Activated T-helper 1 cell treated with anti-CD3 and anti-CD28 coated beads, Interleukin-2, amount 50 U/mL, for 16 hours (primary cell): ENCODE measurements around the gene ZEB1.
"Not testable (repeated sequence)": the region's sequence is repeated elsewhere in the genome, so short reads cannot be mapped to it uniquely, and the experiment has no call there.

Experiments used
- DNase-seq, 2 donors: peaks; one replicate each; pipeline ENCODE4 v3.0.0-alpha.2; 2020; ENCODE audit warnings: low read depth in 1 of 2, low spot score in 1 of 2

Gene ZEB1

DNA sequence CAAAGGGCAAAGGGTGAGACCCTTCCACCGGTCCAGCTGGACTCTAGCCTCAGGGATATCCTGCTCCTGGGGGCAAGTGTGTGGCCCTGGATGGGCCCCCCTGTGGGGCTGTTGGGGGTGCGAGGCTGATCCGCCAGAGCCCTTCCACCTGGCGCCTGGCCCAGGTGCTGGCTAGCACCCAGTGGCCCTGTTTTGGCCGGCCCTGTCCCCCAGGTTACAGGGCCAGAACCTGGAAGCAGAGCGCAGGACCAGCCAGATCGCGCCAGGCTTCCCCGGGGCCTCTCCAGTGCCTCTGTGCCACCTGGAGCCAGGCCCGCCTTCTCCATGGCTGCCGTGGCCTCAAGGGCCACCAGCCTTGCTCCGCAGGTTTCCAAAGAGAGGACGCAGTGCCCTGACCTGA, 45.2 kb downstream of the ZEB1 start:
- not testable (repeated sequence) for DNase-seq

DNA sequence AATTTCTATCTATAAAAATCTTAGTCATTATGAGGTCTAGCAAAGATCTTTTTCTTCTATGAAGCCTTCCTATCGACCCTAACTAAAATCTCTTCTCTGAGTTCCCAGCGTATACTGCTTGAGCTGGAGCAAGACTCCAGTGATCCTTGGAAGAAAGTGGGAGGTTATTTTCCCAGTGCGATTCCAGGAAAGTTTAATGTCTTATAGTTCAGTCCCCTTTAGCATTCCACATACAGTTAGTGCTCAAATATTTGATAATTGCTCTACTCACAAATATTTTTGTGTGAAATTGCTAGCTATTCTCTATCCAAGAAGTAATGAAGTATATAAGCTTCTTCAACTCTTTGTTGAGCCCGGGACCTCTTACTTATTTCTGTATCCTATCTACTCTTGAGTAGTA, 47.7 kb downstream of the ZEB1 start:
- DNase-seq, result no peak

DNA sequence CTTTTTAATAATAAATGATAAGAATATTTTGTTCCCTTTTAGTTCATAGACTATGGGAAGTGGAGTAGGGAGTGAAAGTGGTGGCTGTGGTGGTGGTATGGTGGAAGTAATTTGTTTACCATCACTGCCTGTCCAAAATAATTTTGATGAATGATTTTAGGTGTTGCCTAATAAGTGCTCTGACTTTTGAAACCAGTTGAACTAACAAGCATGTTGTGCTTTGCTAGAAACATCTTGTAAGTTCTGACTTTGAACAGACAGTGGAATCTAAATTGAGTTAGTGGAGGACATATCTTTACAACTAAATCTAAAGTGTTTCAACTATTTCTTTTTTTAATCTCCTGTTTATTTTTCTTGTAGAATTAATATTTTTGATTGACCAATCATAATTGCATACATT, 49.7 kb downstream of the ZEB1 start:
- DNase-seq, result no peak

DNA sequence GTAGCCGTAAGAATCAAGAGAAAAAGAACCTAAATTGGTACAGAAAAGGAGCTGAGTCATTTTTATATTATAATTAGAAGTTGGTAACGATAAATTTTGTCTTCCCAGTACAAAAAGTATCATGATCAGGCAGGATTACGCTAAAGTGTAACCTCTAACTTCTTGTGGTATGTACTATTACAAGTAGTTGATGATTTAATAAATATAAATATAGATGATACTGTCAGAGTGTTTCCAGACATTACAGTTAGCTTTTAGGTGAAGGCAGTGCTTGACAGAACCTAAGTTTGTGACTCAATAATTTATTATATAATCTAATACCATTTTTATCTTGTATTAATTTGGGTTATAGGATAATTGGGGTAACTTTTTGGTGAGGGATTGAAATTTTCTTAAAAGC, 53.4 kb downstream of the ZEB1 start:
- DNase-seq, result no peak

DNA sequence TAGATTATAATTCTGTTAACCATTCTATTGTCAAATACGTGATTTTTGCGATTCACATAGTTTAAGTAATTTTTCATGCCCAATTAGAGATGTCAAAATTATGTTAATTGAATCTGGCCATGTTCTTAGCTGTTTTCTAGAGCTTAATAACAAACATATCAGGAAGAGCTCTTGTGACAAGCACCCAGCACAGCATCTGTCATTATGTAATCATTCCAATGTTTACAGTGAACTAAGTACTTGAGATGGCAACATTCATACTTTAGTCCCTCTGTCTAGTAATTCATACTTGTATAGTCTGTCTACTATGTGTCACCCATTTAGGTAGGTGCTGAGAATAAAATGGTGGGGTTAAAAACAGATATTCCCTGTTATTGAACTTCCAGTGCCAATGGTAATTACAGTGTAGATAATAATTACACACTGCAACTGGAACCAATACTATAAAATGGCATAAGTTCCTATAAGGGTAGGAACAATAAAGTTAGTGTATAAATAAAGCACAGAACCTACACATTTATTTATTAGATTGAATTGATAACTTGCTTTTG, 55.2 kb downstream of the ZEB1 start:
- no peak for DNase-seq

DNA sequence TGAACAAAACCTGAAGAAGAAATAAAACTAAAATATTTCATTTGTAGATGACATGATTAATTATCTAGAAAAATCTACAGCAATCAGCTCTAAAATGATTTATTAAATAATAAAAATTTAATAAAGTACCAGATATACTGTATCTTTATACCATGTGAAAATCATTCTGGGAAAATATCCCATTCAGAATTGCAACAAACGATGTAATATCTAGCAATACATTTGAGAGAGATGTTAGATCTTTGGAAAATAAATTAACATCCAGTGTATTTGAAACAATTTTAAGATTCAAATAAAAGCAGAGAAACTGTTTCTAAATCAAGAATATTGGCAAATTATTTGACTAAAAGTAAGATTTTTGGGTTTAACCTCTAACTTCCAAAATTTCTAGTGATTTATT, 62.2 kb downstream of the ZEB1 start:
- DNase-seq, result no peak

DNA sequence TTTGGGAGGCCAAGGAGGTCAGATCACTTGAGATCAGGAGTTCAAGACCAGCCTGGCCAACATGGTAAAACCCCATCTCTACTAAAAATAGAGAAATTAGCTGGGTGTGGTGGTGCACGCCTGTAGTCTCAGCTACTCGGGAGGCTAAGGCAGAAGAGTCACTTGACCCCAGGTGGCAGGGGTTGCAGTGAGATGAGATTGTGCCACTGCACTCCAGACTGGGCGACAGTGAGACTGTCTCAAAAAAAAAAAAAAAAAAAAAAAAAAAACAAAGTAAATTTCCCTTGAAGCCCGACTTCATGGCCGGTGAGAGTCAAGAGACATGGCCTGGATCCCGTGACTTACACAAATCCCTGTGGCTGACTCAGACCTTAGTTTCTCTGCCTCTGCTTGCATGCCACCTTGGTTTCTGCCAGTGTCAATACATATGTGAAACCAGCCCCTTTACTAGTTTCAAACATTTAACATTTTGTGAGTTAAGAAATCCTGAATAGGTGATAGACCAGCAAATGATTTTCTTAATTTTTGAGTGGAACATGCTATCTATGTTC, 62.8 kb downstream of the ZEB1 start:
- no peak for DNase-seq

DNA sequence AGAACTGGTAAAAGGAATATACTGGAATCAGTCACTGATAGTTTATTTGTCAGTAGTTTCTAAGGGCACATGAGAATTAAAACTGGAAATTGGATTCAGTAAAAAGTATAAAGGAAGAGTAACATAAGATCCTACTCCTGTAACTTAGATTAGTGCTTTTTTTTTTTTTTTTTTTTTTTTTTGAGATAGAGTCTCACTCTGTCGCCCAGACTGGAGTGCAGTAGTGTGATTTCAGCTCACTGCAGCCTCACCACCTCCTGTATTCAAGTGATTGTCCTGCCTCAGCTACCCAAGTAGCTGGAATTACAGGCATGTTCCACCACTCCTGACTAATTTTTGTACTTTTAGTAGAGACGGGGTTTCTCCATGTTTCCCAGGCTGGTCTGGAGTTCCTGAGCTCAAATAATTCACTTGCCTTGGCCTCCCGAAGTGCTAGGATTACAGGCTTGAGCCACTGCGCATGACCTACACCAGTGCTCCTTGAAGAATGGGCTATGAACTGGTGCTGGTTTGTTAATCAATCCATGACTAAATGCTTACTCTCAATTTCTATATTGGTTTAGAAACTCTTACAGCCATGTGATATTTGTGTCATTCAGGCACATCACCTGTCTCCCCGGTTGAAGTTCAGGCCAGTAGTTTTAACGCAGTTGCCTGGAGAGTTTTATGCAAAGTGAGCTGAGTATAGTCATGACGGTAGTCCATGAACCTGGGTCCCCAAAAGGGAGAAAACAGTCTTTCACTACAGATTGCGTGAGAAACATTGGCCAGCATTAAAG, 65.0 kb downstream of the ZEB1 start:
- DNase-seq, result no peak

DNA sequence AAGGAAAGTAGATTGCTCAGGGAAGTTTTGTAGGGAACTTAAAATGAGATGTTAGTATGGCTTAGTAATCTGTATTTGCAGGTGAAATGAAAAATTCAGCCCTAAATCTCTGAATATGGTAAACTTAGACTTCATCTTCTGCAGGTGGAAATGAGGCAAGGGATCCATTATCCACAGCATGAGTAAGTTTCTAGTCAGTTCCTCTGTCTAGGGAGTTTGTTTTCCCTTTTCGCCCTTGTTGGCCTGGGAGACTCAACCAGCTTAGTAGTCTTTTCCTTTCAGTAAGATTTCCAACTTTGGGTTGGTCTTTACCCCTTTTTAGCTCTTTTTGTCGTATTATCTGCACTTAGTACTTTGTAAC, 65.6 kb downstream of the ZEB1 start:
- no peak for DNase-seq

DNA sequence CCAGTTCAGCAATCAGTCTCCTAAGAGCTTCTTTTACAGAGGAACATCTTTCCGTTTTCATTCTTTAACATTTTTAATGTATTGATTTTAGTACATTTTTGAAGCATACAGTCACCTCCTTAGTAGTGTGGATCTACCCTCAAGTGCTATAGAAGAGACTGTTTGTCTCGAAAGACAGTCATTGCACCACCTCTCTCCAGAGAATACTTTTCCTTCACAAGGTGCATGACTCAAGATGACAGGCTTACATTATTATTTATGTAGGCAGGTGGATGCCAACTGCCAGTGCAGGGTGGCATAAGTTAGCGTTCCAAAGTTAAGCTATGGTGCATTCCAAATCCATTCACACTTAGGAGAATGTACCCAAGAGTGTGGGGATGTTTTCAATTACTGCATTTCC, 71.8 kb downstream of the ZEB1 start:
- no peak for DNase-seq

DNA sequence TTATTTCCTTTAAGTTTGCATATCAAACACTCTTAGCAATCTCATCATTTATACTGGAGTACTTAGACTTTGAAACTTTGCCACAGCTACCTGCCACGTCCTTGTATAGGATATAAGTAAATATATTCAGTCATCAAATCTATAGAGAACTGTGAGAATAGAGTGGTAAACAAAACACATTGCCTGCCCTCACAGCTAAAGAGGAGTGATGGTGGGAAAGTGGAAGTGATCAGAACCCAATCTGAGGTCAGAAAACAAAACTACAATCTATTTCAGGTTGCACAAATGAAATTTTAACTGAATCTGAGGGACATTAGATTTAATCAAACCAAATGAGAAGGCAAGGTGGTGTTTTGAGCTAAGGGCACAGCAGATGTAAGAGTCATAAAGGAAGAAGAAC, 74.8 kb downstream of the ZEB1 start:
- no peak for DNase-seq

DNA sequence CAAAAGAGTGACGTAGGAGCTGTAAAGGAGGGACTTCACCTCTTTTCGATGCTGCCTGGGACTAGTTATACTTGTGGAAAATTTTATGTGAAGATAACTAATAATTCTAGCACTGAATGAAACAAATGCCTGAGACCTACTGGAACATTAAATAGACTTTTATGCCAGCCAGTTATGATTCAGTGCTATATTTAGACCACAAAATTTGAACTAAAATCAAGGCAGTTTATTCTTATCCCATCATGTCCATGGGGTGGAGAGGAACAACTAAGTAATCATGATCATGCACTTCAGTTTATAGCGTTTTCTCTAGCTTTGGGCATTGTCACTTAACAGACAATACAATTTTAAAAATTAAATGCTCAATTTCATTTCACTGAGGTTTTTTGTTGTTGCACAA, 76.7 kb downstream of the ZEB1 start:
- DNase-seq, result no peak

DNA sequence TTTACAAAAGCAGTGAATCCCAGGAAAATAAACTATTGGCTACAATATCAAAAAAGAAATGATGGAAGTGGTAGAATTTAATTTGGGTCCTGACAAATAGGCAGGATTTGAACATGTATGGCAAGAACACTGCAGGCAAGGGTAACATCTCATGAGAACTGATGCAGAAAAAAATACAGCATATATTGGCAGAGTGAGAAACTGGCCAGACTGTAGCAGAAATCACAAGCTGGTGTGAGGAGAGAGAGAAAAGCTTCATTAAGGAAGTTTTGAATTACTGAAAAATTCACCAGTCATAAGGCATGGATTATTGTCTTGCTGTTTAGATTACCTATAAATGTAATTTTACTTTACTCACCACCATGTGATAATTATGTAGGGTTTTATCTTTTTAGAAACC, 77.4 kb downstream of the ZEB1 start:
- no peak for DNase-seq

DNA sequence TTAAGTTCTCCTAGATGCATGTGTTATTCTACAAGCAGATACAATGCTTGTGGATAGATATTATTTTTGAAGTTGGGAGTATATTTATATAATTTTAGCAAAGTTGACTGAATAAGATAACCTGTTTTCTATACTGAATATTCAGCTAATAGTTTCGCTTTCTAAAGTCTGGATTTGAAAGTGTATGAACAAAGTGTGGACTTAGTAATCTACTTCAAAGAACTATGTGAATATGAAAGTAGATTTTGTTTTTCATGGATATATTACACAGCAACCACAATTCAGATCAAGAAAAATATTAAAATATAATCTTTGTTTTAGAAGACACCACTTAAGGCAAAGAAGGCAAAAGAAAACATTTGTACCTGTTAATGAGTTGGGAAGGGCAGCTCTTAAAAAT, 78.8 kb downstream of the ZEB1 start:
- no peak for DNase-seq

DNA sequence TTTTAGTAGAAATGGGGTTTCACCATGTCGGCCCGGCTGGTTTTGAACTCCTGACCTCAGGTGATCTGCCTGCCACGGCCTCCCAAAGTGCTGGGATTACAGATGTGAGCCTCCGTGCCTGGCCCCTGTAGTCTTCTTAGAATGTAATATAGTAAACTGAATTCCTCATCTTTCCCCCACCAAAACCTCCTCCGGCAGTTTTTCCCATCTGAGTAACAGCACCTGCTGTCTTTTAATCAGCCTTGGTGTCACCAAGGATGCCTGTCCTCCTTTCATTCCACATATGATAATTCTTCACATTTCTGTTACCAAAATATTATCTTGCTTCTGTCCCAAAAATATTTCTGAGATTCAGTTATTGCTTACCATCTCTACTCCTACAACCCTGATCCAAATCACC, 80.2 kb downstream of the ZEB1 start:
- no peak for DNase-seq

DNA sequence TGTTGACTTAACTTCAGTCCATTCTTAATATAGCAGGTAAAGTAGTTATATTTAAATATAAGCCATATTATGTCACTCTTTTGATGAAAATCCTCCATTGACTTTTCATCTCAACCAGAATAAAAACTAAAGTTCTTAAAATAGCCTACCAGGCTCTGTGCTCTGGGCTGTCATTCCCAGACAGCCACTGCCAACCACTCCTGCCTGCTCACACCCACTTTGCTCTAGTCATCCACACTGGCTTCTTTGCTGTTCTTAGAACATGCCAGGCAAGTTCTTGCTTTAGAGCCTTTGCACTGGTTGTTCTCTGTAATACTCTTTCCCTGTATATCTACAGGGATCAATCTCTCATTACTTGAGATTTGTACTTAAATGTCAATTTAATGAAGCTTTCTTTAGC, 80.6 kb downstream of the ZEB1 start:
- no peak for DNase-seq

DNA sequence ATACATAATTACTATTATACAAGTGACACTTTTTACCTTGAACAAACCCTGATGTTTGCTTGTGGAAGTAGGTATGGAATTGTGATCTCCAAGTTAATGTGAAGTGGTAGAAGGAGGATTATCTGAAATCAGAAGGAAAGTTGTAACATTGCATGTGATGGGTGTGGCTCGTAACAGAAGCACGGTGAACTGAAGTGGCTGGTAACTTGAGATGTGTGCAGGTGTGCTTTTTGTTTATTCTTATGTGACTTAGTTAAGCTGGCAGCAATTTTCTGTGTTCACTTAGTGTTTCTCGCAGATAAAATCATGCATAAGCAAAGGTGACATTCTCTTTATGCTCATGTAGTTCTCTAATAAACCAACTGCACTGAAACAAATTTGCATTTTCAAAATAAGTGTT, 82.3 kb downstream of the ZEB1 start:
- no peak for DNase-seq

DNA sequence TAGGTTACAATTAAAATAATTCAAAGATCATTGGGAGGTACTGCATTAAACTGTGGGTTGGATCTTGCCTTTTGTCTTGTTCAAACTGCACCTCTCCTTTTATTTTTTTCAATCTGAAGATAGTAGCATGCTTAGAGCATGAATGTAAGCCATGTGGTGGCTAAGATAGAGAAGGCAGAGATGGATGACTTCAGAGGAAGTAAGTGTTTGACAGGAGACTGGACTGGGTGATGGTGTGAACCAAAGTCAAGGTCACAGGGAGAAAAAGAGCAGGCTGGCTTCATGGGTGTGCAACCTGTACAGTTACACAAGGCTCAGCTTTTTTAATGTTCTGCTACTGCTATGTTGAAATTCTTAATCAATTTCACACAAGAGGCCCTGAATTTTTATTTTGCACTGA, 85.6 kb downstream of the ZEB1 start:
- DNase-seq, result no peak

DNA sequence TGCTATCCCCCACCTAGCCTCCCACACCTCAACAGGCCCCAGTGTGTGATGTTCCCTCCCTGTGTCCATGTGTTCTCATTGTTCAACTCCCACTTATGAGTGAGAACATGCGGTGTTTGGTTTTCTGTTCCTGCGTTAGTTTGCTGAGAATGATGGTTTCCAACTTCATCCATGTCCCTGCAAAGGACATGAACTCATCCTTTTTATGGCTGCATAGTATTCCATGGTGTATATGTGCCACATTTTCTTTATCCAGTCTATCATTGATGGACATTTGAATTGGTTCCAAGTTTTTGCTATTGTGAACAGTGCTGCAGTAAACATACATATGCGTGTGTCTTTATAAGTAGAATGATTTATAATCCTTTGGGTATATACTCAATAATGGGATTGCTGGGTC, 86.8 kb downstream of the ZEB1 start:
- not testable (repeated sequence) for DNase-seq

DNA sequence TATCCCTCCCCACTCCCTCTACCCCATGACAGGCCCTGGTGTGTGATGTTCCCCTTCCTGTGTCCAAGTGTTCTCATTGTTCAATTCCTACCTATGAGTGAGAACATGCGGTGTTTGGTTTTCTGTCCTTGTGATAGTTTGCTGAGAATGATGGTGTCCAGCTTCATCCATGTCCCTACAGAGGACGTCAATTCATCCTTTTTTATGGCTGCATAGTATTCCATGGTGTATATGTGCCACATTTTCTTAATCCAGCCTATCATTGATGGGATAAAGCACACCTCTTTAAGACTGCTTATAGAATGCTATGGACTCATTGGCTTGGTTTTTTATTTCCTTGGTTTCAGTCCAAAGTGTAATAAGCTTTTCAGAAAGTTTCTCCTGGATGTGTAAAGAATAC, 93.4 kb downstream of the ZEB1 start:
- not testable (repeated sequence) for DNase-seq

DNA sequence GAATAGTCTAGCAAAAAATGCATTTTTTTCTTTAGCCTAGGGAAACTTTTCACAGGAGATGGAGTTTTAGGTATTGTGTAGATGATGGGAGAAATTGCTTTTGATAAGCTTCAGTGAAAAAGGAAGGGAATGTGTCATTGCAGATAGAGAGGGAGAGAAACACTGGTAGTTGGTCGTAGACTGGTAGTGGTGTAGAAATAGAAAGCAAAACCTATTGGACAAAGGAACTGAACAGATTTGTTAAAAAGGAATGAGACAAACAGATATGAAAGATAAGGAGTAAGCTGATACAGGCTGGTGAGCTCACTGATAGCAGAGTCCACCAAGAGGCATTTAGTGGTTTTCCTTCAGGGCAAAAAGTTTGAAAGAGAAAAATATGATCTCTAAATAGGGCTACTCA, 94.3 kb downstream of the ZEB1 start:
- no peak for DNase-seq

DNA sequence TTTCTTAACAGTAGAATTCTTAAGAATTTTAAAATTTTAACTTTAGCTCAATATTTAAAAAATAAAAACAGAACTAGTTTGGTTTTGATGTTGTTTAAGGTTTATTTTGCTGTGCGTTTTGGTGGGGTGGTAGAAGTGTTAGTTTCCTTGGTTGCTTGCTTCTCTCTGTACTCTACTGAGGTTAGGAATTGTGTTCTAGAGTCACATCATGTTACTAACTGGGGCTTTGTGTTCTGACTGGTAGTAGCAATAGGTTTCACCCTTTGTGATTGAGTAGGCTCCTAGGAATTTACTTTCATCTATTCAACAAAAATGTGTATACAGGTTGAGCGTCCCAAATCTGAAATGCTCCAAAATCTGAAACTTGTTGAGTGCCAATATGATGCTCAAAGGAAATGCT, 99.5 kb downstream of the ZEB1 start:
- DNase-seq, result no peak

DNA sequence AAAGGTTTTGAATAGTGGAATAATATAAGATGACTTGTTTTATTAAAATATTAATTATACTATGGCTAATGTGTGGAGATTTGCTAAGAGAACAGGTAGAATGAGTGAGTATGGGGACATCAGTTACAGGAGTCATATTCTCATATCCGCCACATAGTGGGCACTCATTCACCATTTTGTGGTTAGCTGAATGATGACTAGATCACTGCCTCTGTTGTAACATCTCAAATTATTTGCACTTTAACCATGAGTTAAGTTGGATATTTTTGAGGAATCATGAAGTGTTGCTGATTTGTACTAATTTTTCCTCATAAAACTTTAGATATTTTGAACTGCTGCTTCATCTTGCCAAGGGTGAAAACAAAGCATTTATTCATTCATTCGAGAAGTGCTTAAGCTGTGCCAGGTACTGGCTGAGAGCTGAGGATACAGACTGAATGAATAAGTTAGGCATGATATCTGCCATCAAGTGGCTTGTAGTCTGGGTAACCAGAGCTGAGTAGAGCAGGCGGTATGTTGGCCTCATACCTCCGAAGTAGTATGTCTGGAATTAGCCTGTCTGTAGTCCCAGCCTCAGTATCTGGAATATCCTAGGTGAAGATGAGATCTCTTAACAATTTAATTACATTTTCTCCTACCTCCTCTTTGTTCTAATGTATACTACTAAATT, 100.5 kb downstream of the ZEB1 start:
- DNase-seq, result no peak
